ENCODE measurements around the gene ABCD4.

The ABCD4 gene

DNA sequence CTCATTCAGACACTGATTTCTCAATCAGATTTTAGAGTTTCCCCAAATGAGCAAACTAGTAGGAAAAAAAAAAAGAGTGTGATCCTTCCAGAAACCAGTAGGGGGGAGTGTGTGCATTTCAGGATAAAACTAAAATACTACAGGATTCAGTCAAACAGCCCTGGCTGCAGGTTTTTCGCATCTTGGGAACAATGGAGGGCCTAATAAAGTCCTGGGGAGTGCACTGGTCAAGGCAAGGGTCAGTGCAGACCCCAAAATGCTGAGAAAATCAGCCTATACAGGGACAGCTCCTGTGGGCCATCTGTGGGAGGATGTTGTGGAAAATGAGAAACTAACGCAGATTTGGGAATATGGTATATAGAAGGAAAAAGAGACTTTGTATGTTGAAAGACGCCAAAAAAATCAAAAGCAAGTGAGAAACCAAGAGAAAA, 22.2 kb upstream of the ABCD4 start:
- no peak overlapping the region for H3K4me3 ChIP-seq (ENCODE audit: control insufficient read depth, low read depth, low read length)
- no peak for DNase-seq (ENCODE audit: low read depth)
- TF ChIP-seq, protein P1, sequence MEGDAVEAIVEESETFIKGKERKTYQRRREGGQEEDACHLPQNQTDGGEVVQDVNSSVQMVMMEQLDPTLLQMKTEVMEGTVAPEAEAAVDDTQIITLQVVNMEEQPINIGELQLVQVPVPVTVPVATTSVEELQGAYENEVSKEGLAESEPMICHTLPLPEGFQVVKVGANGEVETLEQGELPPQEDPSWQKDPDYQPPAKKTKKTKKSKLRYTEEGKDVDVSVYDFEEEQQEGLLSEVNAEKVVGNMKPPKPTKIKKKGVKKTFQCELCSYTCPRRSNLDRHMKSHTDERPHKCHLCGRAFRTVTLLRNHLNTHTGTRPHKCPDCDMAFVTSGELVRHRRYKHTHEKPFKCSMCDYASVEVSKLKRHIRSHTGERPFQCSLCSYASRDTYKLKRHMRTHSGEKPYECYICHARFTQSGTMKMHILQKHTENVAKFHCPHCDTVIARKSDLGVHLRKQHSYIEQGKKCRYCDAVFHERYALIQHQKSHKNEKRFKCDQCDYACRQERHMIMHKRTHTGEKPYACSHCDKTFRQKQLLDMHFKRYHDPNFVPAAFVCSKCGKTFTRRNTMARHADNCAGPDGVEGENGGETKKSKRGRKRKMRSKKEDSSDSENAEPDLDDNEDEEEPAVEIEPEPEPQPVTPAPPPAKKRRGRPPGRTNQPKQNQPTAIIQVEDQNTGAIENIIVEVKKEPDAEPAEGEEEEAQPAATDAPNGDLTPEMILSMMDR (IDR thresholded peaks at IDR 0.05; ENCODE audit: control insufficient read depth, insufficient read depth, low read depth, low read length, missing control alignments): peak; percentile 67

GRCh38 chr14:74314576-74314975, 11.8 kb upstream of the ABCD4 start:
- no peak overlapping the region for H3K4me3 ChIP-seq (ENCODE audit: control insufficient read depth, low read depth, low read length)
- no peak for DNase-seq (ENCODE audit: low read depth)
- TF ChIP-seq, protein P1 (IDR thresholded peaks at IDR 0.05; ENCODE audit: control insufficient read depth, insufficient read depth, low read depth, low read length, missing control alignments): no peak

- DNase-seq (ENCODE audit: low read depth): no peak
- H3K4me3 ChIP-seq (ENCODE audit: control insufficient read depth, low read depth, low read length): no peak overlapping the region
- TF ChIP-seq, protein P1 (IDR thresholded peaks at IDR 0.05; ENCODE audit: control insufficient read depth, insufficient read depth, low read depth, low read length, missing control alignments): no peak
Observed at GRCh38 chr14:74313601-74314000, 10.9 kb upstream of the ABCD4 start.

GRCh38 chr14:74312161-74312560, 9.4 kb upstream of the ABCD4 start:
- DNase-seq (ENCODE audit: low read depth): no peak
- H3K4me3 ChIP-seq (ENCODE audit: control insufficient read depth, low read depth, low read length): no peak overlapping the region
- TF ChIP-seq, protein P1 (IDR thresholded peaks at IDR 0.05; ENCODE audit: control insufficient read depth, insufficient read depth, low read depth, low read length, missing control alignments): no peak

DNA sequence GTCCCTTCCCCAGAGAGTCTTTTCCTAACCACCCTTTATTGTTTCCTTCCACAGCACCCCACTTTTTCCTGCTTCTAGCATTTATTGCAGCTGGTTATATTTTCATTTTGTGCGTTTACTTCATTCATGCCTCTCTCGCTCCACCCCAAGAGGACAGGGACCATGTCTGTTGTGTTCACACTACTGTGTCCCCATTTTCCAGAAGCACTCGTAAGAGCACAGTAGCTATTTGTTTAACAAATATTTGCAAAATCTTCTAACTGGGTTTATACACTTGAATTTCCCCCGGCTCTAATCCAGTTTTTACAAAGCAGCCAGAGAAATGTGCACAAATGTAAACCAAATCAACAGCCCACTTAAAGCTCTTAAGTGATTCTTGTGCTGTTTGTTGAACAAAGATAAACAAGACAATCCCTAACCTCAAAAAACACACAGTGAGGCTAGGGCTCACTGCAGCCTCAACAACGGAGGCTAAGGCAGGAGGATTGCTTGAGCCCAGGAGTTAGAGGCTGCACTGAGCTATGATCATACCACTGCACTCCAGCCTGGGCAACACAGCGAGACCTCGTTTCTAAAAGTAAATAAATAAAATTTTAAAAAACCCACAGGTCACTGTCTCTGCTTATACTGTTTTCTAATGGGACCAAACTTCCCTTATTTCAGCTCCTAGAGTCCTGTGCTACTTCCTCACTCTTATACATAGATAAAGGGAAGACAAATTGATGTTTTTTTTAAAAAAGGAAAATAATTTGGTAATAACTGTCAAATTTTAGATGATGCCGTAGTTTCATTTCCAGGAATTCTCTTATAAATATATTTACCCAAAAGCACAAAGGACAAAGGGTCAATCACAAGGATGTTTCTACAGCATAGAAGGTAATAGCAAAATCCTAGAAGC, 6.6 kb upstream of the ABCD4 start:
- no peak for DNase-seq (ENCODE audit: low read depth)
- H3K4me3 ChIP-seq (ENCODE audit: control insufficient read depth, low read depth, low read length): no peak overlapping the region
- TF ChIP-seq, protein P1 (IDR thresholded peaks at IDR 0.05; ENCODE audit: control insufficient read depth, insufficient read depth, low read depth, low read length, missing control alignments): no peak

DNA sequence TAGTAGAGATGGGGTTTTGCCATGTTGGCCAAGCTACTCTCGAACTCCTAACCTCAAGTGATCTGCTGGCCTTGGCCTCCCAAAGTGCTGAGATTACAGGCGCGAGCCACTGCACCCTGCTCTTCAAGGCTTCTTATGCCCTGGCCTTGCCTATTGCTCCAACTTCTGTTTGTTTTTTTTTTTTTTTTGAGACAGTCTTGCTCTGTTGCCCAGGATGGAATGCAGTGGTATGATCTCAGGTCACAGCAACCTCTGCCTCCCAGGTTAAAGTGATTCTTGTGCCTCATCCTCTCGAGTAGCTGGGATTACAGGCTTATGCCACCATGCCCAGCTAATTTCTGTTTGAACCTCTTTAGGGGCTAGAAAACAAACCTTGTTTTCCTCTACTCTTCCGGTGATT, 6.0 kb upstream of the ABCD4 start:
- no peak overlapping the region for H3K4me3 ChIP-seq (ENCODE audit: control insufficient read depth, low read depth, low read length)
- TF ChIP-seq, protein P1 (IDR thresholded peaks at IDR 0.05; ENCODE audit: control insufficient read depth, insufficient read depth, low read depth, low read length, missing control alignments): no peak
- DNase-seq (ENCODE audit: low read depth): no peak

All from AG09309 (cell line).